ENCODE results near the gene TIMM10.

- TF ChIP-seq EP300 (IDR thresholded peaks at IDR 0.05; ENCODE audit: borderline replicate concordance) (no peak), TCF12 (IDR thresholded peaks at IDR 0.05; ENCODE audit: low read depth) (no peak), YY1 (IDR thresholded peaks at IDR 0.05; ENCODE audit: low read depth) (no peak), FOXM1 (IDR thresholded peaks at IDR 0.05; ENCODE audit: borderline replicate concordance, low read depth) (no peak), RAD21 (IDR thresholded peaks at IDR 0.05; ENCODE audit: low read depth) (no peak), TAF1 (IDR thresholded peaks at IDR 0.05; ENCODE audit: low read depth) (no peak), CREB1 (IDR thresholded peaks at IDR 0.05; ENCODE audit: low read depth) (no peak), CEBPB (IDR thresholded peaks at IDR 0.05) (no peak), NFIC (IDR thresholded peaks at IDR 0.05) (no peak), EGR1 (IDR thresholded peaks at IDR 0.05) (no peak), ZBTB7A (IDR thresholded peaks at IDR 0.05; ENCODE audit: low read depth) (no peak)
- TF ChIP-seq, protein P1, sequence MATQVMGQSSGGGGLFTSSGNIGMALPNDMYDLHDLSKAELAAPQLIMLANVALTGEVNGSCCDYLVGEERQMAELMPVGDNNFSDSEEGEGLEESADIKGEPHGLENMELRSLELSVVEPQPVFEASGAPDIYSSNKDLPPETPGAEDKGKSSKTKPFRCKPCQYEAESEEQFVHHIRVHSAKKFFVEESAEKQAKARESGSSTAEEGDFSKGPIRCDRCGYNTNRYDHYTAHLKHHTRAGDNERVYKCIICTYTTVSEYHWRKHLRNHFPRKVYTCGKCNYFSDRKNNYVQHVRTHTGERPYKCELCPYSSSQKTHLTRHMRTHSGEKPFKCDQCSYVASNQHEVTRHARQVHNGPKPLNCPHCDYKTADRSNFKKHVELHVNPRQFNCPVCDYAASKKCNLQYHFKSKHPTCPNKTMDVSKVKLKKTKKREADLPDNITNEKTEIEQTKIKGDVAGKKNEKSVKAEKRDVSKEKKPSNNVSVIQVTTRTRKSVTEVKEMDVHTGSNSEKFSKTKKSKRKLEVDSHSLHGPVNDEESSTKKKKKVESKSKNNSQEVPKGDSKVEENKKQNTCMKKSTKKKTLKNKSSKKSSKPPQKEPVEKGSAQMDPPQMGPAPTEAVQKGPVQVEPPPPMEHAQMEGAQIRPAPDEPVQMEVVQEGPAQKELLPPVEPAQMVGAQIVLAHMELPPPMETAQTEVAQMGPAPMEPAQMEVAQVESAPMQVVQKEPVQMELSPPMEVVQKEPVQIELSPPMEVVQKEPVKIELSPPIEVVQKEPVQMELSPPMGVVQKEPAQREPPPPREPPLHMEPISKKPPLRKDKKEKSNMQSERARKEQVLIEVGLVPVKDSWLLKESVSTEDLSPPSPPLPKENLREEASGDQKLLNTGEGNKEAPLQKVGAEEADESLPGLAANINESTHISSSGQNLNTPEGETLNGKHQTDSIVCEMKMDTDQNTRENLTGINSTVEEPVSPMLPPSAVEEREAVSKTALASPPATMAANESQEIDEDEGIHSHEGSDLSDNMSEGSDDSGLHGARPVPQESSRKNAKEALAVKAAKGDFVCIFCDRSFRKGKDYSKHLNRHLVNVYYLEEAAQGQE (IDR thresholded peaks at IDR 0.05; ENCODE audit: low read depth), result no peak
- TF ChIP-seq, protein P2, sequence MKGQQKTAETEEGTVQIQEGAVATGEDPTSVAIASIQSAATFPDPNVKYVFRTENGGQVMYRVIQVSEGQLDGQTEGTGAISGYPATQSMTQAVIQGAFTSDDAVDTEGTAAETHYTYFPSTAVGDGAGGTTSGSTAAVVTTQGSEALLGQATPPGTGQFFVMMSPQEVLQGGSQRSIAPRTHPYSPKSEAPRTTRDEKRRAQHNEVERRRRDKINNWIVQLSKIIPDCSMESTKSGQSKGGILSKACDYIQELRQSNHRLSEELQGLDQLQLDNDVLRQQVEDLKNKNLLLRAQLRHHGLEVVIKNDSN (IDR thresholded peaks at IDR 0.05), result no peak
- TF ChIP-seq, protein P3, sequence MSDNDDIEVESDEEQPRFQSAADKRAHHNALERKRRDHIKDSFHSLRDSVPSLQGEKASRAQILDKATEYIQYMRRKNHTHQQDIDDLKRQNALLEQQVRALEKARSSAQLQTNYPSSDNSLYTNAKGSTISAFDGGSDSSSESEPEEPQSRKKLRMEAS (IDR thresholded peaks at IDR 0.05), result no peak
These were observed 43.5 kb upstream of the TIMM10 start for GRCh38 chr11:57574061-57574460.

Data from Ishikawa (cell line).